Panc1 (cell line): Measurements from ENCODE around the gene DNAH12. TPM values are rescaled to one million over a fixed set of nuclear protein-coding genes. Genes with fewer than 3 reads are reported as not detected.

Source experiments
- ATAC-seq: fragments of 200-7000 bp; cut with Tn5 transposase; 2 replicates; pipeline ENCODE4 v1.9.1; 2020; ENCODE audit warnings: mild to moderate bottlenecking, moderate library complexity
- BruUV-seq: library from RNA; stranded (reverse); fragments of 400-500 nt; replicated peaks from 2 replicates; lab custom pipeline; 2021; lab: Mats Ljungman, UMichigan
- CTCF ChIA-PET: fragments of 300-600 bp; sonication (Branson Sonifier 250); formaldehyde crosslinking; loops from one replicate; lab custom pipeline; 2022; ENCODE audit warnings: antibody characterized with exemption; lab: Charles Lee
- POLR2A ChIA-PET: fragments of 300-600 bp; sonication (Branson Sonifier 250); formaldehyde crosslinking; loops from one replicate; lab custom pipeline; 2022; ENCODE audit warnings: antibody characterized with exemption; lab: Charles Lee
- DNase-seq: peaks from one replicate; pipeline ENCODE4 v3.0.0-alpha.2; 2010; ENCODE audit warnings: low read depth, low spot score
- H3K27ac ChIP-seq: 2 replicates; pipeline ENCODE4 v1.5.1; 2011; ENCODE audit warnings: mild to moderate bottlenecking, low read length, inconsistent platforms
- H3K27me3 ChIP-seq: fragments of 200-500 bp; sonication (Bioruptor generic); 2 replicates; pipeline ENCODE4 v1.6.0; 2014; ENCODE audit warnings: low read length, inconsistent platforms; ENCODE audit not compliant: control insufficient read depth, insufficient read depth
- H3K36me3 ChIP-seq: fragments of 200-500 bp; sonication (Bioruptor generic); 2 replicates; pipeline ENCODE4 v1.5.1; 2014; ENCODE audit warnings: inconsistent platforms, mild to moderate bottlenecking, low read length, moderate library complexity; ENCODE audit not compliant: control insufficient read depth, insufficient read depth
- H3K4me1 ChIP-seq: 2 replicates; pipeline ENCODE4 v1.5.1; 2011; ENCODE audit warnings: inconsistent platforms, mild to moderate bottlenecking, low read length, moderate library complexity; ENCODE audit not compliant: control insufficient read depth, insufficient read depth
- H3K4me3 ChIP-seq, 2 experiments: 2 replicates each; pipeline ENCODE4 v1.5.1; 2011 to 2012; ENCODE audit warnings: low read depth in 2 of 2, low read length in 2 of 2, mild to moderate bottlenecking in 2 of 2, inconsistent platforms in 1 of 2, moderate library complexity in 1 of 2
- H3K9me3 ChIP-seq: fragments of 200-500 bp; sonication (Bioruptor generic); 2 replicates; pipeline ENCODE4 v1.5.1; 2014; ENCODE audit warnings: low read depth, mild to moderate bottlenecking, inconsistent platforms, low read length, moderate library complexity; ENCODE audit not compliant: control insufficient read depth, insufficient read depth
- CTCF ChIP-seq: fragments of 450-650 bp; IDR thresholded peaks from 2 replicates; pipeline ENCODE4 v1.5.1; 2017; ENCODE audit warnings: mild to moderate bottlenecking
- POLR2AphosphoS5 ChIP-seq: IDR thresholded peaks from 2 replicates; pipeline ENCODE4 v1.6.1; 2012; ENCODE audit warnings: mild to moderate bottlenecking, low read depth, low read length, moderate library complexity
- SIN3A ChIP-seq: IDR thresholded peaks from 2 replicates; pipeline ENCODE4 v1.6.1; 2012; ENCODE audit warnings: low read depth, mild to moderate bottlenecking, low read length, moderate library complexity, borderline replicate concordance; ENCODE audit not compliant: insufficient read depth
- TCF7L2 ChIP-seq: IDR thresholded peaks from 2 replicates; pipeline ENCODE4 v1.6.1; 2011; ENCODE audit warnings: mild to moderate bottlenecking, low read depth, low read length, inconsistent platforms
- in situ Hi-C: cut with HindIII; loops from 2 replicates; pipeline ENCODE4 v1.10.0; 2016; ENCODE audit warnings: low sequenced_read_pairs, low pct_unique_long_range_greater_than_20kb
- intact Hi-C: fragments of 100-400 bp; cut with micrococcal nuclease; formaldehyde crosslinking; loops from one replicate; pipeline ENCODE4 v1.10.0; 2022; ENCODE audit not compliant: unreplicated experiment
- total RNA-seq: library from RNA; stranded (reverse); gene quantifications from one replicate; pipeline ENCODE4 v1.2.1, GENCODE V29; 2021; ENCODE audit not compliant: unreplicated experiment
- TF ChIP-seq, protein P1 (sequence below), 2 experiments: IDR thresholded peaks; 2 replicates each; pipeline ENCODE4 v1.6.1; 2011 to 2012; ENCODE audit warnings: low read depth in 2 of 2, control low read depth in 1 of 2, low read length in 1 of 2, mild to moderate bottlenecking in 1 of 2, moderate library complexity in 1 of 2; ENCODE audit not compliant: insufficient read depth in 1 of 2

Gene DNAH12
- total RNA-seq, 1 experiment from 2014 or later = 0.21 TPM

- H3K9me3 ChIP-seq = no peaks in the 10 kb centered on the region
- TF ChIP-seq CTCF (no peak), SIN3A (no peak), POLR2AphosphoS5 (no peak), TCF7L2 (no peak)
- TF ChIP-seq, protein P1, sequence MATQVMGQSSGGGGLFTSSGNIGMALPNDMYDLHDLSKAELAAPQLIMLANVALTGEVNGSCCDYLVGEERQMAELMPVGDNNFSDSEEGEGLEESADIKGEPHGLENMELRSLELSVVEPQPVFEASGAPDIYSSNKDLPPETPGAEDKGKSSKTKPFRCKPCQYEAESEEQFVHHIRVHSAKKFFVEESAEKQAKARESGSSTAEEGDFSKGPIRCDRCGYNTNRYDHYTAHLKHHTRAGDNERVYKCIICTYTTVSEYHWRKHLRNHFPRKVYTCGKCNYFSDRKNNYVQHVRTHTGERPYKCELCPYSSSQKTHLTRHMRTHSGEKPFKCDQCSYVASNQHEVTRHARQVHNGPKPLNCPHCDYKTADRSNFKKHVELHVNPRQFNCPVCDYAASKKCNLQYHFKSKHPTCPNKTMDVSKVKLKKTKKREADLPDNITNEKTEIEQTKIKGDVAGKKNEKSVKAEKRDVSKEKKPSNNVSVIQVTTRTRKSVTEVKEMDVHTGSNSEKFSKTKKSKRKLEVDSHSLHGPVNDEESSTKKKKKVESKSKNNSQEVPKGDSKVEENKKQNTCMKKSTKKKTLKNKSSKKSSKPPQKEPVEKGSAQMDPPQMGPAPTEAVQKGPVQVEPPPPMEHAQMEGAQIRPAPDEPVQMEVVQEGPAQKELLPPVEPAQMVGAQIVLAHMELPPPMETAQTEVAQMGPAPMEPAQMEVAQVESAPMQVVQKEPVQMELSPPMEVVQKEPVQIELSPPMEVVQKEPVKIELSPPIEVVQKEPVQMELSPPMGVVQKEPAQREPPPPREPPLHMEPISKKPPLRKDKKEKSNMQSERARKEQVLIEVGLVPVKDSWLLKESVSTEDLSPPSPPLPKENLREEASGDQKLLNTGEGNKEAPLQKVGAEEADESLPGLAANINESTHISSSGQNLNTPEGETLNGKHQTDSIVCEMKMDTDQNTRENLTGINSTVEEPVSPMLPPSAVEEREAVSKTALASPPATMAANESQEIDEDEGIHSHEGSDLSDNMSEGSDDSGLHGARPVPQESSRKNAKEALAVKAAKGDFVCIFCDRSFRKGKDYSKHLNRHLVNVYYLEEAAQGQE (IDR thresholded peaks at IDR 0.05; ENCODE audit: insufficient read depth in 1 of 2, low read depth in 2 of 2, low read length in 1 of 2) = no peak
- ATAC-seq (no peak), DNase-seq (no peak)
- no TSS peak for BruUV-seq
- no peaks in the 10 kb centered on the region for H3K4me1 ChIP-seq
- no peak overlapping the region for H3K27ac ChIP-seq
- peaks cover 17% of the 10 kb centered on the region; the same call in 1 of the 2 replicates for H3K36me3 ChIP-seq
- intact Hi-C loops (no loop called here), in situ Hi-C loops (no loop called here)
- no peak overlapping the region for H3K4me3 ChIP-seq
- H3K27me3 ChIP-seq = no peaks in the 10 kb centered on the region
- ChIA-PET CTCF (interaction anchor here (0.7 kb wide), 1 partner anchor 139 kb away, joined by 9 read pairs; no protein-coding TSS in a partner anchor), POLR2A (no interaction called here)
These were observed 26.7 kb upstream of the DNAH12 start for GRCh38 chr3:57570878-57571277.

DNA sequence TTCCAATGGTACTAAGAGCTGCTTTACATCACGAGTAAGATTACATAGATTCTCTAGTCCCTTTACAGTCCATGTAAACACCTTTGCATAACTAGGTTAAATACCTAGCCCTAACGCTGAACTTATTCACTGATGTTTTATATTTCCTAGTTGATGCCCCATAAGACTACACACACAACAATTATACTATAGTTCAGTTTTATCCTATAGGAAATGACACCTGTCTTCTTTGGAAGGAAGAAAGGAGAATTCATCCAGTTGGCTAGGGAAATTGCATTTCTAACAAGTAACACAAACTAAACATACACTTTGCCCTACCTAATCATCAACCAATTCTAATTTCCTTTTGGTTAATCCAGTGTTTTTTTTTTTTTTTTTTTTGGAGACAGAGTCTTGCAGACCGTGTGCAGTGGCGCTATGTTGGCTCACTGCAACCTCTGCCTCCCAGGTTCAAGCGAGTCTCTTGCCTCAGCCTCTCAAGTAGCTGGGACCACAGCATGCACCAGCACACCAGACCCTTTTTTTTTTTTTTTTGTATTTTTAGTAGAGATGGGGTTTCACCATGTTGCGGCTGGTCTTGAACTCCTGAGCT lies 25.8 kb upstream of the DNAH12 start:
- ATAC-seq (no peak), DNase-seq (no peak)
- in situ Hi-C loops (no loop called here), intact Hi-C loops (no loop called here)
- peaks cover 14% of the 10 kb centered on the region; the same call in 1 of the 2 replicates for H3K36me3 ChIP-seq
- ChIA-PET POLR2A (no interaction called here), CTCF (interaction anchor here (0.7 kb wide), 1 partner anchor 138 kb away, joined by 9 read pairs; no protein-coding TSS in a partner anchor)
- H3K4me3 ChIP-seq = no peak overlapping the region
- no peaks in the 10 kb centered on the region for H3K4me1 ChIP-seq
- TF ChIP-seq CTCF = no peak
- H3K27me3 ChIP-seq = no peaks in the 10 kb centered on the region
- BruUV-seq = no TSS peak
- H3K9me3 ChIP-seq = no peaks in the 10 kb centered on the region
- no peak overlapping the region for H3K27ac ChIP-seq
